ENCODE measurements around the gene NPAS2.

NPAS2 gene

DNA sequence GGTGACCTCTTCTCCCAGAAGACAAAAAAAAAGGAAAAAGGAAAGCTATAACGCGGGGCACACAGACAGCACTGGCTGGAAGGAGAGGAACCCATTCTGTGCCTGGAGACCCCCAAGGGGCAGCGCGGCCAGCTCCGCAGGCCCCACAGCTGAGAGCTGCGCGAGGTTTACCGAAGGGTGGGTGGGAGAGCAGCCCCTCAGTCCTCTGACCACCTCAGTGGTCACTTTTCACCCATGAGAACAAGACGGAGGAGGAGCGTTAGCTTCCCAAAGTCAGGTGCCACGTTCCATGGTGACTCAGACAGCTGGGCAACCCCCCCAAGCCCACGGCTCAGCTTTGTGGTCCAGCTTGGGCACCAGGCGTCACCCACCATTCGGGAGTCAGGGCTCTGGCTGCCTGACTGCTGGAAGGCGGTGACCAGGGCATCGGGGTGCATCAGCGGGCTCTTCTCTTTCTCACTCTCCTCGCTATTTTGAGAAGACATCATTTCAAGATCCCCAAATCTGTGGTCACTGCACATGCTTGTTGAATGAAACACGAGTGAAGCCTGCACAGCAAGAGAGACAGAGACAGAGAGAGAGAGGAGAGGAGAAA is 217.3 kb downstream of the NPAS2 start:
- no peak overlapping the region for H2BK120ac ChIP-seq (ENCODE audit: insufficient read depth, low read length, poor library complexity)
- peaks cover 0 to 2% of the 10 kb centered on the region in 2 experiments for H3K36me3 ChIP-seq (ENCODE audit: control insufficient read depth in 1 of 2, insufficient read depth in 2 of 2, low read length in 2 of 2)
- no peak overlapping the region for H3K4ac ChIP-seq (ENCODE audit: low read depth, low read length)
- H4K8ac ChIP-seq (ENCODE audit: low read depth, low read length), result no peak overlapping the region
- H3K9me3 ChIP-seq (ENCODE audit: insufficient read depth, low read depth, low read length), result no peaks in the 10 kb centered on the region
- H3K23ac ChIP-seq (ENCODE audit: low read length), result no peak overlapping the region
- no peak overlapping the region for H2AK5ac ChIP-seq (ENCODE audit: low read length)
- H3K4me3 ChIP-seq (ENCODE audit: low read depth, low read length), result no peak overlapping the region
- H3K4me1 ChIP-seq (ENCODE audit: control insufficient read depth in 1 of 2, insufficient read depth in 2 of 2, low read length in 2 of 2), result no peaks in the 10 kb centered on the region
- no peak overlapping the region for H4K91ac ChIP-seq (ENCODE audit: low read depth, low read length)
- no peaks in the 10 kb centered on the region for H3K27me3 ChIP-seq (ENCODE audit: insufficient read depth, low read length)
- no peak overlapping the region for H3K14ac ChIP-seq (ENCODE audit: low read length)
- no peak overlapping the region for H2BK12ac ChIP-seq (ENCODE audit: low read length)
- no peaks in the 10 kb centered on the region for H3K79me2 ChIP-seq (ENCODE audit: control insufficient read depth, insufficient read depth, low read length, poor library complexity)
- H3K4me2 ChIP-seq (ENCODE audit: low read length), result no peak overlapping the region
- no peak overlapping the region for H3K9ac ChIP-seq (ENCODE audit: low read length)
- no peak overlapping the region for H2BK5ac ChIP-seq (ENCODE audit: low read depth, low read length, poor library complexity)
- no peak overlapping the region for H4K12ac ChIP-seq (ENCODE audit: low read depth, low read length)
- H3K18ac ChIP-seq (ENCODE audit: low read length), result no peak overlapping the region
- H3K79me1 ChIP-seq (ENCODE audit: low read length), result no peaks in the 10 kb centered on the region
- no peak overlapping the region for H3K27ac ChIP-seq (ENCODE audit: low read depth, low read length)
- no peak for DNase-seq
- H2AFZ ChIP-seq (ENCODE audit: insufficient read depth, low read length, poor library complexity), result no peak overlapping the region
- WGBS (ENCODE audit: extremely low coverage, insufficient coverage, insufficient read length), result no CpG with 5 or more reads among the region's 19 CpGs

DNA sequence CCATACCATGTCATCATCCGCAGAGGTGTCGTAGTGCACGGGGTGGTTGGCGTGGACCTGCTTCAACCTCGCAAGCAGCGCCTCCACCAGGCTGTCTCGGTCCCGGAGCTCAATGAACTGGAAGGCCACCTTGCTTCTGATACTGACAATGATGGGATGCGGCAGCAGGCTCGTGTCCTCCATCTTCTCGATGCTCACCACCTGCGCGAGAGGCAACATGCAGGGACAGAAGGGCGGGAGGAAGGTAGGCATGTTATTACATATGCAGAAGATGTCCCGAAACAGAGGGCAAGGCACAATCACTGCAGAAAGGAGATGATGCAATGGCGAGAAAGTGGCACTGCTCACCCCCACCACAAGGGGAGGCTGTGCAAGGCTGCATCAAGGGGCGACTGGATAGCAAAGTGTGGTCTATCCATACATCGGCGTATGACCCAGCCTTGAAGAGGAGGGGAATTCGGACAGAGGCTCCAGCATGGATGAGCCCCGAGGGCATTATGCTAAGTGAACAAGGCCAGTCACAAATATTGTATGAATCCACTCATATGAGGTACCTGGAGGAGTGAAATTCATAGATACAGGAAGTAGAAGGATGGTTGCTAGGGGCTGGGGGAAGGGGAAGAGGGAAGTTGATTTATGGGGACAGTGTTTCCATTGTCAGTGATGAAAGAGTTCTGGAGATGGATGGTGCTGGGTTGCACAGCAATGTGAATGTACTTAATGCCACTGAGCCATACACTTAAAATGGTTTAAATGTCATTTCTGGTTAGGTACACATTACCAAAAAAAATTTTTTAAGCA is 218.7 kb downstream of the NPAS2 start:
- Histone ChIP-seq H3K27ac (ENCODE audit: low read depth, low read length) (no peak overlapping the region), H3K9me3 (ENCODE audit: insufficient read depth, low read depth, low read length) (no peaks in the 10 kb centered on the region), H3K4me2 (ENCODE audit: low read length) (no peak overlapping the region), H2AFZ (ENCODE audit: insufficient read depth, low read length, poor library complexity) (no peak overlapping the region), H2BK5ac (ENCODE audit: low read depth, low read length, poor library complexity) (no peak overlapping the region), H3K18ac (ENCODE audit: low read length) (no peak overlapping the region), H4K91ac (ENCODE audit: low read depth, low read length) (no peak overlapping the region), H2AK5ac (ENCODE audit: low read length) (no peak overlapping the region), H3K27me3 (ENCODE audit: insufficient read depth, low read length) (no peaks in the 10 kb centered on the region), H2BK12ac (ENCODE audit: low read length) (no peak overlapping the region), H2BK120ac (ENCODE audit: insufficient read depth, low read length, poor library complexity) (no peak overlapping the region), H3K79me1 (ENCODE audit: low read length) (no peaks in the 10 kb centered on the region), H3K4me1 (ENCODE audit: control insufficient read depth in 1 of 2, insufficient read depth in 2 of 2, low read length in 2 of 2) (no peaks in the 10 kb centered on the region), H3K79me2 (ENCODE audit: control insufficient read depth, insufficient read depth, low read length, poor library complexity) (no peaks in the 10 kb centered on the region), H3K4ac (ENCODE audit: low read depth, low read length) (no peak overlapping the region), H3K36me3 (ENCODE audit: control insufficient read depth in 1 of 2, insufficient read depth in 2 of 2, low read length in 2 of 2) (peaks cover 0 to 2% of the 10 kb centered on the region in 2 experiments), H3K4me3 (ENCODE audit: low read depth, low read length) (no peak overlapping the region), H4K8ac (ENCODE audit: low read depth, low read length) (no peak overlapping the region), H3K14ac (ENCODE audit: low read length) (no peak overlapping the region), H3K9ac (ENCODE audit: low read length) (no peak overlapping the region), H3K23ac (ENCODE audit: low read length) (no peak overlapping the region), H4K12ac (ENCODE audit: low read depth, low read length) (no peak overlapping the region)
- DNase-seq, result peak in 1 of 2 donors; percentile 45
- WGBS (ENCODE audit: extremely low coverage, insufficient coverage, insufficient read length), result no CpG with 5 or more reads among the region's 21 CpGs

DNA sequence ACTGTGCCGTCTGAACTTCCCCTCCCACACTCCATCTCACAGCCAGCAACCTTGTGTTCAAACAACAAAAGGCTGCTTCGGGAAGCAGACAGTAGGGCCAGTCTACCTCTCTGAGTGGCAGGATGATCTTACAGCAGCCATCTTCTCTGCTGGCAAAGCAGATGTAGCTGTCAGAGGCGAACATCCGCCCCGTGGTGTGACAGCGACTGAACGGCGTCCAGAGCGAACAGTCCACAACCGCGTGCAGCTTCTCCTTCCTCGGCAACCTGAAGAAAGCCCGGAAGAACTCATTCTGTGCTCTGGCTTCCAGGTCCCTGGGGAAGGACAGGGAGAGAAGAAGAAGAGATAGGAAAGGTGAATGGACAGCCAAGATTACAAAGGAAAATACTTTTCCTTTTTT is 220.1 kb downstream of the NPAS2 start:
- no peak overlapping the region for H2AFZ ChIP-seq (ENCODE audit: insufficient read depth, low read length, poor library complexity)
- no peak overlapping the region for H3K23ac ChIP-seq (ENCODE audit: low read length)
- no peak overlapping the region for H2BK5ac ChIP-seq (ENCODE audit: low read depth, low read length, poor library complexity)
- no peak overlapping the region for H2BK12ac ChIP-seq (ENCODE audit: low read length)
- no peaks in the 10 kb centered on the region for H3K79me2 ChIP-seq (ENCODE audit: control insufficient read depth, insufficient read depth, low read length, poor library complexity)
- no peak overlapping the region for H3K9ac ChIP-seq (ENCODE audit: low read length)
- H3K36me3 ChIP-seq (ENCODE audit: control insufficient read depth in 1 of 2, insufficient read depth in 2 of 2, low read length in 2 of 2), result peaks cover 0 to 2% of the 10 kb centered on the region in 2 experiments
- no peak overlapping the region for H4K8ac ChIP-seq (ENCODE audit: low read depth, low read length)
- no peak for DNase-seq
- no peak overlapping the region for H3K4ac ChIP-seq (ENCODE audit: low read depth, low read length)
- H3K79me1 ChIP-seq (ENCODE audit: low read length), result no peaks in the 10 kb centered on the region
- H3K4me2 ChIP-seq (ENCODE audit: low read length), result no peak overlapping the region
- no peak overlapping the region for H2BK120ac ChIP-seq (ENCODE audit: insufficient read depth, low read length, poor library complexity)
- no peak overlapping the region for H3K18ac ChIP-seq (ENCODE audit: low read length)
- no peak overlapping the region for H2AK5ac ChIP-seq (ENCODE audit: low read length)
- H4K91ac ChIP-seq (ENCODE audit: low read depth, low read length), result no peak overlapping the region
- H3K4me3 ChIP-seq (ENCODE audit: low read depth, low read length), result no peak overlapping the region
- H3K4me1 ChIP-seq (ENCODE audit: control insufficient read depth in 1 of 2, insufficient read depth in 2 of 2, low read length in 2 of 2), result no peaks in the 10 kb centered on the region
- H3K27me3 ChIP-seq (ENCODE audit: insufficient read depth, low read length), result no peaks in the 10 kb centered on the region
- no peak overlapping the region for H3K14ac ChIP-seq (ENCODE audit: low read length)
- no CpG with 5 or more reads among the region's 13 CpGs for WGBS (ENCODE audit: extremely low coverage, insufficient coverage, insufficient read length)
- no peak overlapping the region for H3K27ac ChIP-seq (ENCODE audit: low read depth, low read length)
- H4K12ac ChIP-seq (ENCODE audit: low read depth, low read length), result no peak overlapping the region
- no peaks in the 10 kb centered on the region for H3K9me3 ChIP-seq (ENCODE audit: insufficient read depth, low read depth, low read length)

DNA sequence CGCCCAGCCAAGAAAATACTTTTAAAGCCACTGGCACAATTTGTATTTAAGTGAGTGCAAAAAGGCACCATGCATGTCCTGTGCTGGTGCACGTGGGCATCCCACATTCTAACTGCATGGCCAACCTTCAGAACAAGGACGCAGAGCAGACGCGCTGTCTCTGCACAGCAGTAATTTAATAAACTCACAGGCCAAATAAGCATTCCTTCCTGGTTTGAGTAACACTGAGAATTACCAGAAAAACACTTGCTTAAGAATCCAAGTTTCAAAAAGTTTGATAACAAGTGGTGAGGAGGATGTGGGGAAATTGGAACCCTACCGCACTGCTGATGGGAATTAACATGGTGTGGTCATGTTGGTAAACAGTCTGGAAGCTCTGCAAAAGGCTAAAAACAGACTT is 220.8 kb downstream of the NPAS2 start:
- H2AFZ ChIP-seq (ENCODE audit: insufficient read depth, low read length, poor library complexity), result no peak overlapping the region
- no peaks in the 10 kb centered on the region for H3K79me2 ChIP-seq (ENCODE audit: control insufficient read depth, insufficient read depth, low read length, poor library complexity)
- H3K14ac ChIP-seq (ENCODE audit: low read length), result no peak overlapping the region
- H3K4me2 ChIP-seq (ENCODE audit: low read length), result no peak overlapping the region
- no peak overlapping the region for H2BK12ac ChIP-seq (ENCODE audit: low read length)
- H3K4me3 ChIP-seq (ENCODE audit: low read depth, low read length), result no peak overlapping the region
- H3K9ac ChIP-seq (ENCODE audit: low read length), result no peak overlapping the region
- H4K12ac ChIP-seq (ENCODE audit: low read depth, low read length), result no peak overlapping the region
- H3K27me3 ChIP-seq (ENCODE audit: insufficient read depth, low read length), result no peaks in the 10 kb centered on the region
- no peak overlapping the region for H4K91ac ChIP-seq (ENCODE audit: low read depth, low read length)
- H3K9me3 ChIP-seq (ENCODE audit: insufficient read depth, low read depth, low read length), result no peaks in the 10 kb centered on the region
- H3K4me1 ChIP-seq (ENCODE audit: control insufficient read depth in 1 of 2, insufficient read depth in 2 of 2, low read length in 2 of 2), result no peaks in the 10 kb centered on the region
- H2BK5ac ChIP-seq (ENCODE audit: low read depth, low read length, poor library complexity), result no peak overlapping the region
- no peak overlapping the region for H3K27ac ChIP-seq (ENCODE audit: low read depth, low read length)
- H3K23ac ChIP-seq (ENCODE audit: low read length), result no peak overlapping the region
- WGBS (ENCODE audit: extremely low coverage, insufficient coverage, insufficient read length), result no CpG with 5 or more reads among the region's 6 CpGs
- H3K4ac ChIP-seq (ENCODE audit: low read depth, low read length), result no peak overlapping the region
- no peak overlapping the region for H2AK5ac ChIP-seq (ENCODE audit: low read length)
- H3K79me1 ChIP-seq (ENCODE audit: low read length), result no peaks in the 10 kb centered on the region
- DNase-seq, result no peak
- H3K18ac ChIP-seq (ENCODE audit: low read length), result no peak overlapping the region
- H2BK120ac ChIP-seq (ENCODE audit: insufficient read depth, low read length, poor library complexity), result no peak overlapping the region
- H4K8ac ChIP-seq (ENCODE audit: low read depth, low read length), result no peak overlapping the region
- peaks cover 0 to 2% of the 10 kb centered on the region in 2 experiments for H3K36me3 ChIP-seq (ENCODE audit: control insufficient read depth in 1 of 2, insufficient read depth in 2 of 2, low read length in 2 of 2)
